ENCODE data around the gene MIEN1.
"Not testable (repeated sequence)": the region's sequence is repeated elsewhere in the genome, so short reads cannot be mapped to it uniquely, and the experiment has no call there.

The MIEN1 gene

DNA sequence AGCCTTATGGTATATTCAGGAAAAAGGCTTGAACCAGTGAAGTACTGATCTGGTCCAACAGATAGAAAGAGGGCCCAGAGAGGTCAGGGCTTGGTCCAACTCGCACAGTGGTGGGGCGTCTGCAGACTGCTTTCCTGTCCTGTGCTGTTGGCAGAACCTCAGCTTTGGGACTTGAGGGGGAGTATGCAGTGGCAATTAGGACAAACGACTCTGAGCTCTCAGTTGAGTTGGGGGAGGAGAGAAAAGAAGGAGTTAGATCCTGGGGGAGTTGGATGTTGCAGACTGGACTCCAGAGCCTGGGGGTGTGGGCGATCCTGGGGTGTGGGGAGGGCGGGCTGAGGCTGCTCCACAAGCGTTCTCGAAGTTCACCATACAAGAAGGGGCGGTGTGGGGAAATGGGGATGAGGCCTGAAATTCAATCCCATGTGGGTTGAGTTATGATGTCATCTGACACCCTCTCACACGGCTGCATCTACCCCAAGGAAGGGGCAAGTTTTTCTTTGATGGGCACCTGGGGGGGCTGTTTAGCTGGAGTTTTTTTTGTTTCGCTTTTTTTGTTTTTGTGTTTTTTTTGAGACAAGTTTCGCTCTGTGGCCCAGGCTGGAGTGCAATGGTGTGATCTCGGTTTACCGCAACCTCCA is 22.0 kb upstream of the MIEN1 start:
- TF ChIP-seq, protein P1, sequence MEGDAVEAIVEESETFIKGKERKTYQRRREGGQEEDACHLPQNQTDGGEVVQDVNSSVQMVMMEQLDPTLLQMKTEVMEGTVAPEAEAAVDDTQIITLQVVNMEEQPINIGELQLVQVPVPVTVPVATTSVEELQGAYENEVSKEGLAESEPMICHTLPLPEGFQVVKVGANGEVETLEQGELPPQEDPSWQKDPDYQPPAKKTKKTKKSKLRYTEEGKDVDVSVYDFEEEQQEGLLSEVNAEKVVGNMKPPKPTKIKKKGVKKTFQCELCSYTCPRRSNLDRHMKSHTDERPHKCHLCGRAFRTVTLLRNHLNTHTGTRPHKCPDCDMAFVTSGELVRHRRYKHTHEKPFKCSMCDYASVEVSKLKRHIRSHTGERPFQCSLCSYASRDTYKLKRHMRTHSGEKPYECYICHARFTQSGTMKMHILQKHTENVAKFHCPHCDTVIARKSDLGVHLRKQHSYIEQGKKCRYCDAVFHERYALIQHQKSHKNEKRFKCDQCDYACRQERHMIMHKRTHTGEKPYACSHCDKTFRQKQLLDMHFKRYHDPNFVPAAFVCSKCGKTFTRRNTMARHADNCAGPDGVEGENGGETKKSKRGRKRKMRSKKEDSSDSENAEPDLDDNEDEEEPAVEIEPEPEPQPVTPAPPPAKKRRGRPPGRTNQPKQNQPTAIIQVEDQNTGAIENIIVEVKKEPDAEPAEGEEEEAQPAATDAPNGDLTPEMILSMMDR (conservative IDR thresholded peaks at IDR 0.05; ENCODE audit: low read depth): no peak
- CTCF ChIA-PET: interaction anchor here (0.6 to 3.8 kb wide), 6 partner anchors 15 to 223 kb away, joined by 4 to 21 read pairs (median 6); partner anchors contain the start of gene MIEN1
- POLR2A ChIA-PET (ENCODE audit: low non-redundant PET): no interaction called here

GRCh38 chr17:39751637-39752036 is 21.3 kb upstream of the MIEN1 start:
- ChIA-PET CTCF (interaction anchor here (0.6 to 1.2 kb wide), 3 partner anchors 18 to 112 kb away, joined by 3 to 6 read pairs (median 3); partner anchors contain the start of gene TCAP), POLR2A (ENCODE audit: low non-redundant PET) (interaction anchor here (0.5 kb wide), 1 partner anchor 35 kb away, joined by 4 read pairs; no protein-coding TSS in a partner anchor)
- TF ChIP-seq, protein P1 (conservative IDR thresholded peaks at IDR 0.05; ENCODE audit: low read depth): no peak

More for the DNA sequence above, 22.0 kb upstream of the MIEN1 start:
- DNase-seq (ENCODE audit: low spot score): no peak
- peak overlapping the region; percentile 90 for H3K27ac ChIP-seq

GRCh38 chr17:39751016-39751543 is 20.7 kb upstream of the MIEN1 start:
- H3K27ac ChIP-seq: peak overlapping the region; percentile 90
- TF ChIP-seq, protein P1 (conservative IDR thresholded peaks at IDR 0.05; ENCODE audit: low read depth): no peak
- CTCF ChIA-PET: interaction anchor here (0.6 to 1.4 kb wide), 4 partner anchors 17 to 130 kb away, joined by 3 to 4 read pairs (median 3); partner anchors contain the start of gene TCAP
- POLR2A ChIA-PET (ENCODE audit: low non-redundant PET): interaction anchor here (0.5 to 1.0 kb wide), 2 partner anchors 11 to 35 kb away, joined by 3 to 4 read pairs; no protein-coding TSS in a partner anchor
- no peak for DNase-seq (ENCODE audit: low spot score)

More at GRCh38 chr17:39751637-39752036, 21.3 kb upstream of the MIEN1 start:
- peak overlapping the region; percentile 90 for H3K27ac ChIP-seq
- DNase-seq (ENCODE audit: low spot score): no peak

GRCh38 chr17:39750131-39751015 is 20.0 kb upstream of the MIEN1 start:
- CTCF ChIA-PET: interaction anchor here (0.6 to 1.4 kb wide), 4 partner anchors 82 to 129 kb away, joined by 3 to 4 read pairs (median 3); no protein-coding TSS in a partner anchor
- H3K27ac ChIP-seq: peak overlapping the region; percentile 90
- peak; percentile 36 for DNase-seq (ENCODE audit: low spot score)
- TF ChIP-seq, protein P1 (conservative IDR thresholded peaks at IDR 0.05; ENCODE audit: low read depth): no peak
- POLR2A ChIA-PET (ENCODE audit: low non-redundant PET): interaction anchor here (1.0 kb wide), 1 partner anchor 11 kb away, joined by 3 read pairs; no protein-coding TSS in a partner anchor

- H3K27ac ChIP-seq; DNase-seq (ENCODE audit: low spot score); CTCF ChIA-PET: not testable (repeated sequence)
- POLR2A ChIA-PET (ENCODE audit: low non-redundant PET): interaction anchor here (0.6 kb wide), 1 partner anchor 437 kb away, joined by 5 read pairs; no protein-coding TSS in a partner anchor
These were observed 18.2 kb upstream of the MIEN1 start for GRCh38 chr17:39748444-39749034.

DNA sequence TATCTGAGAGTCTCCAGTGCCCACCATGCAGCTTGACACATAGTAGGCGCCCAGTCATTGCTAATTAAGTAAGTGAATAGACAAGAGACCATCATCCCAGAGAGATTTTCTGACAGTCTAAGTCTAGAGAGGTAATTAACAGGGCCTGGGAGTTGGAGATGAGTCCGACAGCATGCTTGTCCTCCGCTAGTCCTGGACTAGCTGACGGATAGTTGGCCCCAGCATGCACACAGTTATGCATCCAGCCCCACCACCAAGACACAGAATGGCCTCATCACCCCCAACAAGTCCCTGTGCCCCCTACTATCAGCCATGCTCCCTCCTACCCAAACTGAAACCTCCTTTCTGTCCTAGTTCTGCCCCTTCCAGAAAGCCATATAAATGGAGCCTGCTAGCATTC is 17.4 kb upstream of the MIEN1 start:
- TF ChIP-seq, protein P1 (conservative IDR thresholded peaks at IDR 0.05; ENCODE audit: low read depth): no peak
- ChIA-PET CTCF (no interaction called here), POLR2A (ENCODE audit: low non-redundant PET) (interaction anchor here (0.6 kb wide), 1 partner anchor 438 kb away, joined by 5 read pairs; no protein-coding TSS in a partner anchor)

More for the DNA sequence above, 17.4 kb upstream of the MIEN1 start:
- no peak overlapping the region for H3K27ac ChIP-seq
- no peak for DNase-seq (ENCODE audit: low spot score)

Data from RWPE1 (cell line).